ENCODE data around the gene UROS.

The UROS gene

DNA sequence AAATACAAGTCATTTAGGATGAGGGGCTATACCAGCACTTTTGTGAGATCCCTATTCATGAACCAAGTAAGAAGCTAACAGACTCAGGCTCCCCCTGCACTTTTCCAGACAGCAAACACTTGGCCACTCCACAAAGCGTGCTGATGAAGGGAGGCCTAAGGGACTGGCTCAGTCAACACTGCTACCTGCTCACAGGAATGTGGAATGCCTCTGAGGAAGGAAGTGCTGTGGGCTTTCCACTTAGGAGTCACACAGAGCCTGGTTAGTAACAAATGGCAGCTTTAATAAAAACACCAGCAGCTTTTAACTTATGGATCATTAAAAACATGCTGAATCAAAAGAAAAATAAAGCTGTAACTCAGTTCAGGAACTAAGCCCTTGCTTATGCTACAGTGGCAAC, 15.0 kb downstream of the UROS start:
- TF ChIP-seq YY1 (IDR thresholded peaks at IDR 0.05; ENCODE audit: low read depth): no peak
- TF ChIP-seq EGR1 (IDR thresholded peaks at IDR 0.05): no peak
- TF ChIP-seq CREB1 (IDR thresholded peaks at IDR 0.05; ENCODE audit: low read depth): no peak
- no peak for TF ChIP-seq CEBPB (IDR thresholded peaks at IDR 0.05)
- TF ChIP-seq, protein P1, sequence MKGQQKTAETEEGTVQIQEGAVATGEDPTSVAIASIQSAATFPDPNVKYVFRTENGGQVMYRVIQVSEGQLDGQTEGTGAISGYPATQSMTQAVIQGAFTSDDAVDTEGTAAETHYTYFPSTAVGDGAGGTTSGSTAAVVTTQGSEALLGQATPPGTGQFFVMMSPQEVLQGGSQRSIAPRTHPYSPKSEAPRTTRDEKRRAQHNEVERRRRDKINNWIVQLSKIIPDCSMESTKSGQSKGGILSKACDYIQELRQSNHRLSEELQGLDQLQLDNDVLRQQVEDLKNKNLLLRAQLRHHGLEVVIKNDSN (IDR thresholded peaks at IDR 0.05): no peak

DNA sequence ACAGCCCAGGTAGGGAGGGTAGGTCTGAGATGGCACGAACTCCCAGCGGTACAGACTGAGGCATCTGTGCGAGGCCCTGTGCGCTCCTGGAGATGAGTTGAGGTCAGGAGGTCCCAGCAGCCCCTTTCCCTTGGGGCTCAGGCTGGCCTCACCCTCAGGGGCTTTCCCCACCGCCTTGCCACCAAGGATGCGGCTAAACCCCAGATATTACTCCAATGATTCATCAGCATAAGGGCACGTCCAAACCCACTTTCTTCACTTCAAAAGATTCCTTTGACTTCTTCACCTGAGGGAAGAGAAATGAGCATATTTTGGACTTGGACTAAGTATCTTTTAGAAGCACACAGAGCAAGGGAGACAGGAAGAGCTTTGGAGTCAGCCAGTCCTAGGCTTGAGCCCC, 20.3 kb downstream of the UROS start:
- TF ChIP-seq CREB1 (IDR thresholded peaks at IDR 0.05; ENCODE audit: low read depth) (no peak), FOXM1 (IDR thresholded peaks at IDR 0.05; ENCODE audit: borderline replicate concordance, low read depth) (no peak), TAF1 (IDR thresholded peaks at IDR 0.05; ENCODE audit: low read depth) (no peak), RAD21 (IDR thresholded peaks at IDR 0.05; ENCODE audit: low read depth) (no peak), EGR1 (IDR thresholded peaks at IDR 0.05) (no peak), EP300 (IDR thresholded peaks at IDR 0.05; ENCODE audit: borderline replicate concordance) (no peak), REST (IDR thresholded peaks at IDR 0.05; ENCODE audit: low read depth) (no peak), ZBTB7A (IDR thresholded peaks at IDR 0.05; ENCODE audit: low read depth) (no peak), TEAD4 (IDR thresholded peaks at IDR 0.05) (no peak)
- TF ChIP-seq, protein P1 (IDR thresholded peaks at IDR 0.05): no peak

GRCh38 chr10:125802131-125802530, 20.9 kb downstream of the UROS start:
- no peak for TF ChIP-seq TEAD4 (IDR thresholded peaks at IDR 0.05)
- TF ChIP-seq EP300 (IDR thresholded peaks at IDR 0.05; ENCODE audit: borderline replicate concordance): no peak
- TF ChIP-seq ZBTB7A (IDR thresholded peaks at IDR 0.05; ENCODE audit: low read depth): no peak
- TF ChIP-seq, protein P2, sequence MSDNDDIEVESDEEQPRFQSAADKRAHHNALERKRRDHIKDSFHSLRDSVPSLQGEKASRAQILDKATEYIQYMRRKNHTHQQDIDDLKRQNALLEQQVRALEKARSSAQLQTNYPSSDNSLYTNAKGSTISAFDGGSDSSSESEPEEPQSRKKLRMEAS (IDR thresholded peaks at IDR 0.05): no peak
- no peak for TF ChIP-seq FOXM1 (IDR thresholded peaks at IDR 0.05; ENCODE audit: borderline replicate concordance, low read depth)
- no peak for TF ChIP-seq TAF1 (IDR thresholded peaks at IDR 0.05; ENCODE audit: low read depth)
- no peak for TF ChIP-seq TCF12 (IDR thresholded peaks at IDR 0.05; ENCODE audit: low read depth)
- TF ChIP-seq CREB1 (IDR thresholded peaks at IDR 0.05; ENCODE audit: low read depth): no peak
- TF ChIP-seq EGR1 (IDR thresholded peaks at IDR 0.05): no peak

DNA sequence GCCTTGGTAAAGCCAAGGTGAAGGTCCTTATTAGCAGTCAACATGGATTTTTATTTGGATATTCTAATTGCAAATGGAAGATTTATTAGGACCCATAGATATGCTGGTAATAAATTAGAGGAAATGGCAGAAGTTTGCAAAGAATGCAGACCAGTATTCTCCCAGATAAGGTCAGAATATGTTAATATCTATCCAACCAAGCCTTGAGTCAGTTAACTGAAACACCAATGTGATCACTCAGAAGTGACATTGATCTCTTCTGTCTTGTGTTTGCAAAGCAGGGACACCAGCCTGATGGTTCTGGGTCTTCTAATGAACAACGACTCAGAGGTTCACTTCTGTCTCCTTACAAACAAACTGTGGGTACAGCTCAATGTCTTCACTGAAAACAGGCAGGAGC, 21.5 kb downstream of the UROS start:
- TF ChIP-seq FOXM1 (IDR thresholded peaks at IDR 0.05; ENCODE audit: borderline replicate concordance, low read depth) (no peak), TCF12 (IDR thresholded peaks at IDR 0.05; ENCODE audit: low read depth) (no peak), RAD21 (IDR thresholded peaks at IDR 0.05; ENCODE audit: low read depth) (no peak), TAF1 (IDR thresholded peaks at IDR 0.05; ENCODE audit: low read depth) (no peak), EP300 (IDR thresholded peaks at IDR 0.05; ENCODE audit: borderline replicate concordance) (no peak), TEAD4 (IDR thresholded peaks at IDR 0.05) (no peak), REST (IDR thresholded peaks at IDR 0.05; ENCODE audit: low read depth) (no peak), ZBTB7A (IDR thresholded peaks at IDR 0.05; ENCODE audit: low read depth) (no peak)
- TF ChIP-seq, protein P2 (IDR thresholded peaks at IDR 0.05): no peak

GRCh38 chr10:125799451-125800182, 23.4 kb downstream of the UROS start:
- TF ChIP-seq YY1 (IDR thresholded peaks at IDR 0.05; ENCODE audit: low read depth) (no peak), CREB1 (IDR thresholded peaks at IDR 0.05; ENCODE audit: low read depth) (no peak), TCF12 (IDR thresholded peaks at IDR 0.05; ENCODE audit: low read depth) (no peak), ZBTB7A (IDR thresholded peaks at IDR 0.05; ENCODE audit: low read depth) (no peak), CEBPB (IDR thresholded peaks at IDR 0.05) (no peak), FOXM1 (IDR thresholded peaks at IDR 0.05; ENCODE audit: borderline replicate concordance, low read depth) (no peak), NFIC (IDR thresholded peaks at IDR 0.05) (no peak), EGR1 (IDR thresholded peaks at IDR 0.05) (no peak), TAF1 (IDR thresholded peaks at IDR 0.05; ENCODE audit: low read depth) (no peak), EP300 (IDR thresholded peaks at IDR 0.05; ENCODE audit: borderline replicate concordance) (no peak), RAD21 (IDR thresholded peaks at IDR 0.05; ENCODE audit: low read depth) (no peak), REST (IDR thresholded peaks at IDR 0.05; ENCODE audit: low read depth) (no peak), TEAD4 (IDR thresholded peaks at IDR 0.05) (no peak)
- TF ChIP-seq, protein P2 (IDR thresholded peaks at IDR 0.05): no peak
- TF ChIP-seq, protein P1 (IDR thresholded peaks at IDR 0.05): no peak

Measured in Ishikawa (cell line).